HCT116 (cell line): ENCODE measurements around the gene STK24.

Experiments used
- CEBPB ChIP-seq: IDR thresholded peaks from 2 replicates; pipeline ENCODE4 v1.6.1; 2012; ENCODE audit warnings: low read depth
- EGR1 ChIP-seq: IDR thresholded peaks from 2 replicates; pipeline ENCODE4 v1.6.1; 2012; ENCODE audit warnings: low read depth
- POLR2A ChIP-seq: IDR thresholded peaks from 2 replicates; pipeline ENCODE4 v1.7.0; 2011; ENCODE audit warnings: borderline replicate concordance; ENCODE audit not compliant: insufficient read depth, insufficient read length; ENCODE audit errors: extremely low read depth
- TF ChIP-seq, protein P1 (sequence below), 3 experiments: fragments of 200-600 bp in 1 of 3; sonication (generic) in 1 of 3; IDR thresholded peaks in 2 of 3; conservative IDR thresholded peaks in 1 of 3; 2 replicates each; pipeline ENCODE4 v1.5.1; 2012 to 2017; ENCODE audit warnings: low read depth in 2 of 3, low read length in 2 of 3, antibody characterized with exemption in 1 of 3, borderline replicate concordance in 1 of 3, control low read depth in 1 of 3, mild to moderate bottlenecking in 1 of 3, mixed read lengths in 1 of 3, mixed run types in 1 of 3, moderate library complexity in 1 of 3; ENCODE audit not compliant: insufficient read depth in 1 of 3
- TF ChIP-seq, protein P2 (sequence below): IDR thresholded peaks from 2 replicates; pipeline ENCODE4 v1.6.1; 2012; ENCODE audit warnings: low read depth

DNA sequence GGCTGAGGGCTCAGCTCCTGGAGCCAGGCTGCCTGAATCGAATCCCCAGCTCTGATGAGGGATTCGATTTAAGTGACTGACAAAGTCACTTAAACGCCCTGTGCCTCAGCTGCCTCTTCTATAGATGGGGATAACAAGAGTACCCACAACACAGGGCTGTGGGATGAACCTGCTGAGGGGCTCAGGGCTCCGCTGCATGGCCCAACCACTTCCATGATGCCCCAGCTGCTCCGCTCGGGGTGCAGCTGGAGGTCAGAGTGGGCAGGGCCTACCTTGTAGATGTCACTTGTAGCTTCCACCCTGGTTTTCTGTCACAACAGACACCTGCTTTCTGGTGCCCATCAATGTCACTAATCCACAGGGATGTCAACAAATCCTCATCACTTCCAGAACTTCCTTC is 39.2 kb downstream of the STK24 start:
- no peak for TF ChIP-seq POLR2A
- TF ChIP-seq EGR1, result no peak
- TF ChIP-seq, protein P1, sequence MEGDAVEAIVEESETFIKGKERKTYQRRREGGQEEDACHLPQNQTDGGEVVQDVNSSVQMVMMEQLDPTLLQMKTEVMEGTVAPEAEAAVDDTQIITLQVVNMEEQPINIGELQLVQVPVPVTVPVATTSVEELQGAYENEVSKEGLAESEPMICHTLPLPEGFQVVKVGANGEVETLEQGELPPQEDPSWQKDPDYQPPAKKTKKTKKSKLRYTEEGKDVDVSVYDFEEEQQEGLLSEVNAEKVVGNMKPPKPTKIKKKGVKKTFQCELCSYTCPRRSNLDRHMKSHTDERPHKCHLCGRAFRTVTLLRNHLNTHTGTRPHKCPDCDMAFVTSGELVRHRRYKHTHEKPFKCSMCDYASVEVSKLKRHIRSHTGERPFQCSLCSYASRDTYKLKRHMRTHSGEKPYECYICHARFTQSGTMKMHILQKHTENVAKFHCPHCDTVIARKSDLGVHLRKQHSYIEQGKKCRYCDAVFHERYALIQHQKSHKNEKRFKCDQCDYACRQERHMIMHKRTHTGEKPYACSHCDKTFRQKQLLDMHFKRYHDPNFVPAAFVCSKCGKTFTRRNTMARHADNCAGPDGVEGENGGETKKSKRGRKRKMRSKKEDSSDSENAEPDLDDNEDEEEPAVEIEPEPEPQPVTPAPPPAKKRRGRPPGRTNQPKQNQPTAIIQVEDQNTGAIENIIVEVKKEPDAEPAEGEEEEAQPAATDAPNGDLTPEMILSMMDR (IDR thresholded peaks at IDR 0.05 in 2 of 3, conservative IDR thresholded peaks at IDR 0.05 in 1 of 3; ENCODE audit: borderline replicate concordance in 1 of 3, insufficient read depth in 1 of 3, low read depth in 2 of 3, low read length in 2 of 3), result no peak
- TF ChIP-seq, protein P2, sequence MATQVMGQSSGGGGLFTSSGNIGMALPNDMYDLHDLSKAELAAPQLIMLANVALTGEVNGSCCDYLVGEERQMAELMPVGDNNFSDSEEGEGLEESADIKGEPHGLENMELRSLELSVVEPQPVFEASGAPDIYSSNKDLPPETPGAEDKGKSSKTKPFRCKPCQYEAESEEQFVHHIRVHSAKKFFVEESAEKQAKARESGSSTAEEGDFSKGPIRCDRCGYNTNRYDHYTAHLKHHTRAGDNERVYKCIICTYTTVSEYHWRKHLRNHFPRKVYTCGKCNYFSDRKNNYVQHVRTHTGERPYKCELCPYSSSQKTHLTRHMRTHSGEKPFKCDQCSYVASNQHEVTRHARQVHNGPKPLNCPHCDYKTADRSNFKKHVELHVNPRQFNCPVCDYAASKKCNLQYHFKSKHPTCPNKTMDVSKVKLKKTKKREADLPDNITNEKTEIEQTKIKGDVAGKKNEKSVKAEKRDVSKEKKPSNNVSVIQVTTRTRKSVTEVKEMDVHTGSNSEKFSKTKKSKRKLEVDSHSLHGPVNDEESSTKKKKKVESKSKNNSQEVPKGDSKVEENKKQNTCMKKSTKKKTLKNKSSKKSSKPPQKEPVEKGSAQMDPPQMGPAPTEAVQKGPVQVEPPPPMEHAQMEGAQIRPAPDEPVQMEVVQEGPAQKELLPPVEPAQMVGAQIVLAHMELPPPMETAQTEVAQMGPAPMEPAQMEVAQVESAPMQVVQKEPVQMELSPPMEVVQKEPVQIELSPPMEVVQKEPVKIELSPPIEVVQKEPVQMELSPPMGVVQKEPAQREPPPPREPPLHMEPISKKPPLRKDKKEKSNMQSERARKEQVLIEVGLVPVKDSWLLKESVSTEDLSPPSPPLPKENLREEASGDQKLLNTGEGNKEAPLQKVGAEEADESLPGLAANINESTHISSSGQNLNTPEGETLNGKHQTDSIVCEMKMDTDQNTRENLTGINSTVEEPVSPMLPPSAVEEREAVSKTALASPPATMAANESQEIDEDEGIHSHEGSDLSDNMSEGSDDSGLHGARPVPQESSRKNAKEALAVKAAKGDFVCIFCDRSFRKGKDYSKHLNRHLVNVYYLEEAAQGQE, result no peak
- TF ChIP-seq CEBPB, result no peak
